ENCODE results near the gene REEP3.

REEP3 gene

GRCh38 chr10:63528084-63528744 is 7.0 kb downstream of the REEP3 start:
- Histone ChIP-seq H3K36me3 (ENCODE audit: control insufficient read depth, insufficient read depth, low read length) (no peaks in the 10 kb centered on the region), H3K27me3 (ENCODE audit: control insufficient read depth, insufficient read depth, low read length, poor library complexity, severe bottlenecking) (no peaks in the 10 kb centered on the region), H3K27ac (ENCODE audit: insufficient read depth, low read depth, low read length, poor library complexity, severe bottlenecking) (no peak overlapping the region), H3K4me1 (ENCODE audit: control insufficient read depth, insufficient read depth, low read length) (peaks cover 7% of the 10 kb centered on the region), H3K4me3 (ENCODE audit: insufficient read depth, low read depth, low read length) (no peak overlapping the region), H3K9me3 (ENCODE audit: control insufficient read depth, low read length) (no peaks in the 10 kb centered on the region)
- WGBS, 2 experiments, result 94 to 97% methylated on average over 5 of the region's 5 CpGs

- no peaks in the 10 kb centered on the region for H3K9me3 ChIP-seq (ENCODE audit: control insufficient read depth, low read length)
- H3K4me3 ChIP-seq (ENCODE audit: insufficient read depth, low read depth, low read length), result no peak overlapping the region
- no peaks in the 10 kb centered on the region for H3K36me3 ChIP-seq (ENCODE audit: control insufficient read depth, insufficient read depth, low read length)
- H3K4me1 ChIP-seq (ENCODE audit: control insufficient read depth, insufficient read depth, low read length), result no peaks in the 10 kb centered on the region
- no peak overlapping the region for H3K27ac ChIP-seq (ENCODE audit: insufficient read depth, low read depth, low read length, poor library complexity, severe bottlenecking)
- no peaks in the 10 kb centered on the region for H3K27me3 ChIP-seq (ENCODE audit: control insufficient read depth, insufficient read depth, low read length, poor library complexity, severe bottlenecking)
Observed at GRCh38 chr10:63530409-63530808, 9.2 kb downstream of the REEP3 start.

GRCh38 chr10:63534723-63535122 is 13.5 kb downstream of the REEP3 start:
- no peak overlapping the region for H3K4me3 ChIP-seq (ENCODE audit: insufficient read depth, low read depth, low read length)
- H3K36me3 ChIP-seq (ENCODE audit: control insufficient read depth, insufficient read depth, low read length), result no peaks in the 10 kb centered on the region
- no peak overlapping the region for H3K27ac ChIP-seq (ENCODE audit: insufficient read depth, low read depth, low read length, poor library complexity, severe bottlenecking)
- no peaks in the 10 kb centered on the region for H3K9me3 ChIP-seq (ENCODE audit: control insufficient read depth, low read length)
- no peaks in the 10 kb centered on the region for H3K27me3 ChIP-seq (ENCODE audit: control insufficient read depth, insufficient read depth, low read length, poor library complexity, severe bottlenecking)
- H3K4me1 ChIP-seq (ENCODE audit: control insufficient read depth, insufficient read depth, low read length), result no peaks in the 10 kb centered on the region

- no peaks in the 10 kb centered on the region for H3K9me3 ChIP-seq (ENCODE audit: control insufficient read depth, low read length)
- no peak overlapping the region for H3K4me3 ChIP-seq (ENCODE audit: insufficient read depth, low read depth, low read length)
- no peaks in the 10 kb centered on the region for H3K27me3 ChIP-seq (ENCODE audit: control insufficient read depth, insufficient read depth, low read length, poor library complexity, severe bottlenecking)
- no peaks in the 10 kb centered on the region for H3K4me1 ChIP-seq (ENCODE audit: control insufficient read depth, insufficient read depth, low read length)
- no peak overlapping the region for H3K27ac ChIP-seq (ENCODE audit: insufficient read depth, low read depth, low read length, poor library complexity, severe bottlenecking)
- no peaks in the 10 kb centered on the region for H3K36me3 ChIP-seq (ENCODE audit: control insufficient read depth, insufficient read depth, low read length)
Observed at GRCh38 chr10:63536698-63537097, 15.5 kb downstream of the REEP3 start.

- WGBS, 2 experiments, result 88 to 90% methylated on average over 3 of the region's 3 CpGs
- H3K36me3 ChIP-seq (ENCODE audit: control insufficient read depth, insufficient read depth, low read length), result no peaks in the 10 kb centered on the region
- no peaks in the 10 kb centered on the region for H3K9me3 ChIP-seq (ENCODE audit: control insufficient read depth, low read length)
- H3K27me3 ChIP-seq (ENCODE audit: control insufficient read depth, insufficient read depth, low read length, poor library complexity, severe bottlenecking), result no peaks in the 10 kb centered on the region
- H3K4me3 ChIP-seq (ENCODE audit: insufficient read depth, low read depth, low read length), result no peak overlapping the region
- H3K27ac ChIP-seq (ENCODE audit: insufficient read depth, low read depth, low read length, poor library complexity, severe bottlenecking), result no peak overlapping the region
- H3K4me1 ChIP-seq (ENCODE audit: control insufficient read depth, insufficient read depth, low read length), result no peaks in the 10 kb centered on the region
Observed at GRCh38 chr10:63537536-63537935, 16.3 kb downstream of the REEP3 start.

- no peaks in the 10 kb centered on the region for H3K27me3 ChIP-seq (ENCODE audit: control insufficient read depth, insufficient read depth, low read length, poor library complexity, severe bottlenecking)
- H3K9me3 ChIP-seq (ENCODE audit: control insufficient read depth, low read length), result no peaks in the 10 kb centered on the region
- 83 to 92% methylated on average over 1 to 2 of the region's 2 CpGs for WGBS, 2 experiments
- no peaks in the 10 kb centered on the region for H3K4me1 ChIP-seq (ENCODE audit: control insufficient read depth, insufficient read depth, low read length)
- no peak overlapping the region for H3K27ac ChIP-seq (ENCODE audit: insufficient read depth, low read depth, low read length, poor library complexity, severe bottlenecking)
- no peaks in the 10 kb centered on the region for H3K36me3 ChIP-seq (ENCODE audit: control insufficient read depth, insufficient read depth, low read length)
- no peak overlapping the region for H3K4me3 ChIP-seq (ENCODE audit: insufficient read depth, low read depth, low read length)
Observed at GRCh38 chr10:63539377-63539776, 18.2 kb downstream of the REEP3 start.

GRCh38 chr10:63539994-63540393 is 18.8 kb downstream of the REEP3 start:
- no peaks in the 10 kb centered on the region for H3K4me1 ChIP-seq (ENCODE audit: control insufficient read depth, insufficient read depth, low read length)
- 100% methylated on average over 1 of the region's 1 CpG; no CpG with 5 or more reads in 1 of the 2 experiments for WGBS, 2 experiments
- no peaks in the 10 kb centered on the region for H3K27me3 ChIP-seq (ENCODE audit: control insufficient read depth, insufficient read depth, low read length, poor library complexity, severe bottlenecking)

GRCh38 chr10:63542835-63543575 is 21.8 kb downstream of the REEP3 start:
- Histone ChIP-seq H3K4me1 (ENCODE audit: control insufficient read depth, insufficient read depth, low read length) (no peaks in the 10 kb centered on the region), H3K9me3 (ENCODE audit: control insufficient read depth, low read length) (no peaks in the 10 kb centered on the region), H3K27ac (ENCODE audit: insufficient read depth, low read depth, low read length, poor library complexity, severe bottlenecking) (no peak overlapping the region), H3K27me3 (ENCODE audit: control insufficient read depth, insufficient read depth, low read length, poor library complexity, severe bottlenecking) (no peaks in the 10 kb centered on the region), H3K4me3 (ENCODE audit: insufficient read depth, low read depth, low read length) (no peak overlapping the region), H3K36me3 (ENCODE audit: control insufficient read depth, insufficient read depth, low read length) (no peaks in the 10 kb centered on the region)
- 73 to 75% methylated on average over 5 of the region's 5 CpGs for WGBS, 2 experiments

More at GRCh38 chr10:63539994-63540393, 18.8 kb downstream of the REEP3 start:
- no peaks in the 10 kb centered on the region for H3K36me3 ChIP-seq (ENCODE audit: control insufficient read depth, insufficient read depth, low read length)
- no peak overlapping the region for H3K27ac ChIP-seq (ENCODE audit: insufficient read depth, low read depth, low read length, poor library complexity, severe bottlenecking)
- no peak overlapping the region for H3K4me3 ChIP-seq (ENCODE audit: insufficient read depth, low read depth, low read length)
- no peaks in the 10 kb centered on the region for H3K9me3 ChIP-seq (ENCODE audit: control insufficient read depth, low read length)

GRCh38 chr10:63543576-63543962 is 22.4 kb downstream of the REEP3 start:
- Histone ChIP-seq H3K4me3 (ENCODE audit: insufficient read depth, low read depth, low read length) (no peak overlapping the region), H3K4me1 (ENCODE audit: control insufficient read depth, insufficient read depth, low read length) (no peaks in the 10 kb centered on the region), H3K36me3 (ENCODE audit: control insufficient read depth, insufficient read depth, low read length) (no peaks in the 10 kb centered on the region), H3K9me3 (ENCODE audit: control insufficient read depth, low read length) (no peaks in the 10 kb centered on the region), H3K27ac (ENCODE audit: insufficient read depth, low read depth, low read length, poor library complexity, severe bottlenecking) (no peak overlapping the region), H3K27me3 (ENCODE audit: control insufficient read depth, insufficient read depth, low read length, poor library complexity, severe bottlenecking) (no peaks in the 10 kb centered on the region)
- WGBS, 2 experiments, result 96 to 97% methylated on average over 7 of the region's 7 CpGs

GRCh38 chr10:63544418-63544817 is 23.2 kb downstream of the REEP3 start:
- WGBS, 2 experiments, result 77 to 86% methylated on average over 1 of the region's 1 CpG
- H3K9me3 ChIP-seq (ENCODE audit: control insufficient read depth, low read length), result no peaks in the 10 kb centered on the region
- H3K27me3 ChIP-seq (ENCODE audit: control insufficient read depth, insufficient read depth, low read length, poor library complexity, severe bottlenecking), result no peaks in the 10 kb centered on the region
- no peaks in the 10 kb centered on the region for H3K4me1 ChIP-seq (ENCODE audit: control insufficient read depth, insufficient read depth, low read length)
- no peaks in the 10 kb centered on the region for H3K36me3 ChIP-seq (ENCODE audit: control insufficient read depth, insufficient read depth, low read length)
- H3K27ac ChIP-seq (ENCODE audit: insufficient read depth, low read depth, low read length, poor library complexity, severe bottlenecking), result no peak overlapping the region
- H3K4me3 ChIP-seq (ENCODE audit: insufficient read depth, low read depth, low read length), result no peak overlapping the region

Data from ectodermal cell (in vitro differentiated cells).